ENCODE measurements around the gene RBFOX2.
"Not testable (repeated sequence)": the region's sequence is repeated elsewhere in the genome, so short reads cannot be mapped to it uniquely, and the experiment has no call there.

The RBFOX2 gene

DNA sequence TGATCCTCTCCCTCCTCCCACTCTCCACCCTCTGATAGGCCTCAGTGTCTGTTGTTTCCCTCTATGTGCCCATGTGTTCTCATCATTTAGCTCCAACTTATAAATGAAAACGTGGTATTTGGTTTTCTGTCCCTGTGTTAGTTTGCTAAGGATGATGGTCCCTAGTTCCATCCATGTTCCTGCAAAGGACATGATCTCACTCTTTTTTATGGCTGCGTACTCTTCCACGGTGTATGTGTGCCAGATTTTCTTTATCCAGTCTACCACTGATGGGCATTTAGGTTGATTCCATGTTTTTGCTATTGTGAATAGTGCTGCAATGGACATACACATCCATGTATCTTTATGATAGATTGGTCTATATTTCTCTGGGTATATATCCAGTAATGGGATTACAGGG, 15.9 kb upstream of the RBFOX2 start:
- in situ Hi-C loops (cut with MboI; ENCODE audit: low sequenced_read_pairs): not testable (repeated sequence)

DNA sequence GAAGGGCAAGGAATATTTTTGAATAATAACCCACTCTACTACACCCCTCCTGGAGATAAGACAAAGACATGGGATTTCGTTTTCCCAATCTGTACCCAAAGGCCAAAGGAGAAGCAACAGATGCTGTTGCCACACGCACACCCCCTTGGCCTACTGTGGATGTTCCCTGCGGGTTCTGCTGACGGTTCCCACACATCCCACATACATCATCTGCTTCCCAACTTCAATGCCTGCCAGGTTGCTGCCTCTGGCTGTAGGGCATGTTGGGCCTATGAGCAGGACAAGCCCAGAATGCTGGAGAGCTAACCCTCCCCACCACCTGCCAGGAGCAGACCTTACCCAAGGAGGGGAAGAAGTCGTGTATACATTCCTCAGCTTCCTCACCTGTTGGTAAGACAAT, 13.6 kb upstream of the RBFOX2 start:
- in situ Hi-C loops (cut with MboI; ENCODE audit: low sequenced_read_pairs): no loop called here

DNA sequence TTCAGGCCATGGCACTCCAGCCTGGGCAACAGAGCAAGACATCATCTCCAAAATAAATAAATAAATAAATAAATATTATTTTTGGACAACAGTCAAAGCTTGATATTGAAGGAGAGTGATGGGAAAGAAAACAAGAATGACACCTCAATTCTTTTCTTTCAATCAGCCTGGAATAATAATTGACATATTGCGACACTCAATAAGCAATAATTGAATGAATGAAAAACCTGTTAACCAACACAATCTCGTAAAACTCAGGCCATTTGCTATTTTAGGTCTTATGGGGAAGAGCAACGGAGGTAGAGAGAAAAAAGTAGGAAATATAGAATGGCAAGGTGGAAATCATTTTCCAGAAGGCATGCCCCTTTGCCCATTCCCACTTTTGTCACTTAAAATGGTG, 10.5 kb upstream of the RBFOX2 start:
- in situ Hi-C loops (cut with MboI; ENCODE audit: low sequenced_read_pairs): no loop called here

DNA sequence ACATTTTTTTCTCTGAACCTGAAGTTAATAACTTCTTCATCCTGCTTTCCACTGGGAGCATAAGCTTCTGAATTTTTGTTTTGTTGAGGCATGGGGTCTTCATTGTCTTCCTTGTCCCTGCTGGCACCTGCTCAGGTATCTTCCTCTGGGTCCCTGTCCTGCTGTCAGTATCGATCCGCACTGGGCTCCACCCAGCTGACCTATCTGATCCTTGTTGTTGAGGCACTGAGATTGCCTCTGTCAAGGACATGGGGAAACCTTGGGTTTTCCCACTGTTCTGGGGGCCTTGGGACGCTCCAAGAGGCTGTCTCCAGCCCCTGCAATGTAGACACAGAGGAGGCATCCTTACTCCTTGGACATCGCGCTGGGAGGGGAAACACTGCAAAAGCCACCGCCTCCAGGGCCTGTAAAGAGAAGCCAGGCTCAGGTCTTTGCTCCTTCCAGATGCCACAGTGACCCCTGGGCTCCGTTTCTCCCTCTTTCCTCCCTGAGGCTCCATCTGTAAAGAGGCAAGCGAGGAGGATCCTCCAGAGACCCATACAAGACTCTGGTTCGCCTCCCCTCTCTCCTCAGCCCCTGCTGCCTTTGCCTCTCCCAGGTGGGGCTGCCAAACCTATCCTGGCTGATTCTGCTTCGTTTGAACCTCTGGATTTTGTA, 8.6 kb upstream of the RBFOX2 start:
- in situ Hi-C loops (cut with MboI; ENCODE audit: low sequenced_read_pairs): no loop called here

DNA sequence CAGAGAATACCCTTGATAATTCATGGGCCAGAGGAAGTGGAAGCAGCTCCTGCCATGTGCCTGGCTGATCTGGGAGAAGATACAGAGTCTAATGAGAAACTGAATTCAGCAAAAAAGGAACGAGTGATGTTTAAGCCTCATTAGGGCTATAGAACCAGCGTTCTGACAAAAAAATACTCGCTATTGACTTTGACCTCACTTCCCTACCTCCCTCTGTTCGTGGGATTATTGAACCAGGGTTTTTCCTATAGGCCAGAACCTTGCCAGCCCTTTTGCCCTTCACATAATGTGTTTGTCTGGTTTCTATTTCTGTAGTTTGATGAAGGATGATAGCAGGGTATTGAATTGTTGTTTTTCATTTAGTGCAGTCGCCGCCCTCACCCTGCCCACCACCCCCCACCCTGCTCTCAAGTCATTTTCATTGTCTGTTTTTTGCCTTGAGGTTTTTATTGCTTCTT, 7.6 kb upstream of the RBFOX2 start:
- in situ Hi-C loops (cut with MboI; ENCODE audit: low sequenced_read_pairs): no loop called here

DNA sequence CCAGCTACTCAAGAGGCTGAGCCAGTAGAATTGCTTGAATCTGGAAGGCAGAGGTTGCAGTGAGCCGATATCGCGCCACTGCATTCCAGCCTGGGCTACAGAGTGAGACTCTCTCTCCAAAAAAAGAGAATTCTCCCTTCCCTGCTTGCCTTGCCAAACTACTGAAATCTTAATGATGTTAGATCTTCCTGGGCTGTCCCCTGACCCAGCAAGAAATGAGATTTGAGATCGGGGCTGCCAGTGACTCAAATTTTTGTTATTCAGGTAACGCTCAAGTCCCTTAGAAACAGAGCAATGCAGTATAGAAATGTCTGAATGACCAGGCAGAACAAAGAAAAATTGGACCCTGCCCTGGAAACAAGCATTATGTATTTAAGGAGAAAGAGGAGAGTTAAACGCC, 4.0 kb upstream of the RBFOX2 start:
- in situ Hi-C loops (cut with MboI; ENCODE audit: low sequenced_read_pairs): no loop called here

DNA sequence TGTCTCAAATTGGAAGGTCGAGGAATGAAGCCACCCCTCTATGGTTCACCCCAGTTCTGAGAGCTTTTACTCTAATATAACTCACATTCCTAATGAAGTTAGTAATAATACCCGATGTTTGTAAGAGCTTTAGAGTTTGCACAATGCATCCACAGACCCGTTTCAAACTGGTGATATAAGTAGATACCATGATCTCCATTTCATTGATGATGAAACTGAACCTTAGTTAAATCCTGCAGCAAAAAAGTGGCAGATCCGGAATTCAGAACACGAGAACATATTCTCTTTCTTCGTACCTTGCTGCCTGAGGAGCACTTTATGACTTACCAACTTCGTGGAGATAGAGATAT, 757 bp upstream of the RBFOX2 start:
- in situ Hi-C loops (cut with MboI; ENCODE audit: low sequenced_read_pairs): no loop called here

DNA sequence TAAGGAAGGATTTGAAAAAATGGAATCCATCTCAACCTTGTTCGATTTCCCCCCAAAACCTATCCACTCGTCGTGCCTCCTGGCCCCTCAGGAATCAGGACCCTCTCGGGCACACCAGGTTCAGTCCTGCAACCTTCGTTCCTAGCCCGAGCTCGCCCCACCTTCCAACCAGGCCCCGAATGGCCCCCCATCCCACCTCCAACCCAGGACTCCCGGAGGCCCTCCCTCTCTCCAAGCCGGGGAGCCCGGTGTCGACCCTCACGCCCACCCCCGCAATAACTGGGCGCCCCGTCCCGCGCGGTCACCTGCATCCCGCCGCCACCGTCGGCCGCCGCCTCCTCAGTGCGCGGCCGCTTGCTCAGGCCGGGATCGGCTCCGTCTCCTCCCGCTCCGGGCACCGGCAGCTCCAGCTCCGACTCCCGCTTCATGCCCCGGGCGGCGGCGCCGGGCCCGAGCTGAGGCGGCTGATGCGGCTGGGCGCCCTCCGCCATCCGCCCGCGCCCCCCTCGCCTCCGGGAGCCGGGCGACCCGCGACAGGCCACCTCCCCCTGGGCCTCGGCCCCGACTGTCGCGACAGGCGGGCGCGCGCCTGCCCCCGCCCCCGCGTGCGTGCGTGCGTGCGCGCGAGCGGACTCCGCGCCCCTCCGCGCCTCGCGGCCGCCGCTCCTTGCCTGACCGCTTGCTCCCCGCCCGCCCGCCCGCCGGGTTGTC, 534 bp downstream of the RBFOX2 start:
- in situ Hi-C loops (cut with MboI; ENCODE audit: low sequenced_read_pairs): no loop called here

DNA sequence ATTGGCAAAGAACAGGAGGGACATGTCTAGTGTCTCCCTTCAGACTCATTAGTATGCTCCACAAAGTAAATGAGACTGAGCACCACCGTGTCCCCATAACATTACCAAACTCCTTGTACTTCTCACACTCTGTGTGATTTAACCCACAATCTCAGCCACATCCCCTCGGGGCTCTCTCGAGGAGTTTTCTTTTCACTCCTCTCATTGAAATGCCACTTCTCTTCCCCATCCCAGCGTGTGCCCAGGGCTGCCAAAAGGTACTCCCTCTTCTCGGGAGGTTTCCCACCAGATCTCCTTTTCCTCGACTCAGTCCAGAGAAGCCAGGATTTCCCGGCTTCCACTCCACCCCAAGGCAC, 1.1 kb downstream of the RBFOX2 start:
- in situ Hi-C loops (cut with MboI; ENCODE audit: low sequenced_read_pairs): no loop called here

DNA sequence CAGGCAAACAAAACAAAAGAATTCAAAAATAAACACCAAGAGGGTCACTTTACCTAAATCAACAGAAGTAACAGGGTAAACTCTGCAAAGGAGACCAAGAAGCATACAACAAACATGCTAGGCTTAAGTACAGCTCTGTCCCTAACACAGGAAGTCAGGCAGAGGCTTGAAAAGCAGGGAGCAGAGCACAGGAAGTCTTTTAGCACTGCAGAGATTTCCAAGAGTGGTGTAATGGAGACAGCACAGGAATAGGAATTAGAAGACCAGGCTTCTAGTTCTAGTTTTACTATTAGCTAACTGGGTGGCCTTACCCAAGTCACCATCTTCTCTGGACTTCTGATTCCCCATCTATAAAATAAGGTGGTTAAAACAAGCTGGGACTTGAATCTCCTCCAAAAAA, 1.9 kb downstream of the RBFOX2 start:
- in situ Hi-C loops (cut with MboI; ENCODE audit: low sequenced_read_pairs): no loop called here

DNA sequence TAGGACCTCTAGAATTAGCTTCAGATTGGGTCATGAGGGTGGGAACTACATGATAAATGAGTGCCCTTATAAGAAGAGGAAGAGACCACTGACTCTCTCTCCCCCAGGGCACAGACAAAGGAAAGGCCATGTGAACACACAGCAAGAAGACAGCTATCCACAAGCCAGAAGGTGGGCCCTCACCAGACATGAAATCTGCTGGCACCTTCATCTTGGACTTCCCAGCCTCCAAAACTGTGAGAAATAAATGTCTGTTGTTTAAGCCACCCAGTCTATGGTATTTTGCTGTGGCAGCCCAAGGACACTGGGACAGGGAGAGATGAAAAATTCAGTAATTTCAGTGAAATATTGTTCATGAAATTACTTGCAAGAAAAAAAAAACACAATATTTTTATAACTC, 5.9 kb downstream of the RBFOX2 start:
- in situ Hi-C loops (cut with MboI; ENCODE audit: low sequenced_read_pairs): no loop called here

DNA sequence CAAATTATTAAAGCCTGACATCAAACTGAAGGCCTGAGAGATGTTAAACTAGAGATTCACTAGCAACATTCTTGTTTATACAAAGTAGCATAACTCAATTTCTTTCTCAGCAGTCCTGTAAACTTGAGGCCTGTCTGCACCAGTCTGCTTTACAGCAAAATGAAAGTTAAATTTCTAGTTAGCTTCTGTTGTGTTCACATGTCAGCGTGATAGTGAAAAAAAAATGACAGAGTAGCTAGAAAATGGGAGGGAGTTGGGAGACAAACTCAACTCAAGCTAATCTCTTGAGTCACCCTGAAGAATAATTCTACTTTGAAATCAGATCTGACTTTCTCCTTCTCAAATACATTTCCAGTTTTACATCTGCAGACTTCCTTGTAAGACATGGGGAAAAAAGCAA, 6.5 kb downstream of the RBFOX2 start:
- in situ Hi-C loops (cut with MboI; ENCODE audit: low sequenced_read_pairs): no loop called here

DNA sequence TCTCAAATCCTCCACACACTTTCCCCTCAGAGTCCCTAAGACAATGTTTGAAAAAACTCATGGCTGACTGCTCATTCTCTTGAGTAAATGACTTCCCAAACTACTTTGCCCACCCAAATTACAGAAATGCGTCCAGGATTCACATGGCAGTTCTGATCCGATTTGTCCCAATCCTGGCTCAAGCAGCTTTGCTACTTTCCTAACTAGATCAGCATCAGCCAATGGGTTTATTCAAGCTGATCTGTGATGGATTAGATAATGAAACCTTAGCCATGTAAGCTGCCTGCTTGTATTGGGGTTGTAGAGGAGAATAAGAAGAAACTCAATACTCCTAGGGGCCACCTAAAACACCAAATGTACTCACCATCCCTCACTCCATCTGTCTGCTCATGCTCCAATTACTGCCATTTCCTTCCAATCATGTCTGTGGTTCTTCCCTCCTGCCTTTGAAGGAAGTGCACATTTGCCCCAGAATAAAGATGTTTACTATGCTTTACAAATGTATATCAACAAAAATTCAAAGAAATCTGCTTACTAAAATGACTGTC, 6.9 kb downstream of the RBFOX2 start:
- in situ Hi-C loops (cut with MboI; ENCODE audit: low sequenced_read_pairs): no loop called here

DNA sequence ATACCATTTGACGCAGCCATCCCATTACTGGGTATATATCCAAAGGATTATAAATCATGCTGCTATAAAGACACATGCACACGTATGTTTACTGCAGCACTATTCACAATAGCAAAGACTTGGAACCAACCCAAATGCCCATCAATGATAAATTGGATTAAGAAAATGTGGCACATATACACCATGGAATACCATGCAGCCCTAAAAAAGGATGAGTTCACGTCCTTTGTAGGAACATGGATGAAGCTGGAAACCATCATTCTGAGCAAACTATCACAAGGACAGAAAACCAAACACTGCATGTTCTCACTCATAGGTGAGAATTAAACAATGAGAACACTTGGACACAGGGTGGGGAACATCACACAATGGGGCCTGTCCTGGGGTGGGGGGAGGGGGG, 7.8 kb downstream of the RBFOX2 start:
- in situ Hi-C loops (cut with MboI; ENCODE audit: low sequenced_read_pairs): not testable (repeated sequence)

DNA sequence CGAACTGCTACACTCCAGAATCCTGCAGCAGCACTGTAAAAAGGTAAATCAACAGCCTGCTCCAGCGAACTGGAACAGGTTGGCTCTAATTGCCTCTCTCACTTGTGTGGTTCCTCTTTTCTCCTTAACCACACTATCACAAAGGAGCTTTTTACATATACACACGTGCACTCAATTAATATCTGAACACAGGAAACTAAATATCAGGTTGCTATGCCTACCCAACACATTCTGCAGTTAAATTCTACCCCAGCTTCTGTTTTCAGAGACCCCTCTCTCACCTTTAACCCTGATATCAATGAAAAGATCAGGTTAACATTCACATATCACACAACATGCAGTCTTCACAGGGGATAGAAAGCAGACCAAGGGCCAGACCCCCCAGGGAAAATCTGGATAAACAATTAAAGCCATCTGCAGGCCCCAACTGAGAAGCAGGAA, 11.0 kb downstream of the RBFOX2 start:
- in situ Hi-C loops (cut with MboI; ENCODE audit: low sequenced_read_pairs): no loop called here

DNA sequence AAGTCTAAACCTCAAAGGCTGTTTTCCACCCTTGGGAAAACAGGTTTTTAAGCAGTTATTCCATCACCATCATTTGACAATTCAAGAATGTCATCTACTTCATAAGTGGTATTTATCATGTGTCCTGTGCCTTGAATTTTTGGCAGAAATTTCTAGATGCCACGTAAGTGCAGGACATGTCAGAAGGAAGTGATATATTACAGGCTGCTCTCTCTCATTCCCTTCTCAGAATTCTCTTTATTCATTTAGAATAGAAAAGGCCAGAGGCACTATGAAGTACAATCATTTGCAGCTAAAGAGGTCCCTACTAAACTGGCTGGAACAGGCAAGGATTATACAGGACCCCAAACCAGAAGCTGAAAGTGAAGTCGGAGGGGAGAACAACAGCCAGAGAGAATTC, 11.9 kb downstream of the RBFOX2 start:
- in situ Hi-C loops (cut with MboI; ENCODE audit: low sequenced_read_pairs): no loop called here

DNA sequence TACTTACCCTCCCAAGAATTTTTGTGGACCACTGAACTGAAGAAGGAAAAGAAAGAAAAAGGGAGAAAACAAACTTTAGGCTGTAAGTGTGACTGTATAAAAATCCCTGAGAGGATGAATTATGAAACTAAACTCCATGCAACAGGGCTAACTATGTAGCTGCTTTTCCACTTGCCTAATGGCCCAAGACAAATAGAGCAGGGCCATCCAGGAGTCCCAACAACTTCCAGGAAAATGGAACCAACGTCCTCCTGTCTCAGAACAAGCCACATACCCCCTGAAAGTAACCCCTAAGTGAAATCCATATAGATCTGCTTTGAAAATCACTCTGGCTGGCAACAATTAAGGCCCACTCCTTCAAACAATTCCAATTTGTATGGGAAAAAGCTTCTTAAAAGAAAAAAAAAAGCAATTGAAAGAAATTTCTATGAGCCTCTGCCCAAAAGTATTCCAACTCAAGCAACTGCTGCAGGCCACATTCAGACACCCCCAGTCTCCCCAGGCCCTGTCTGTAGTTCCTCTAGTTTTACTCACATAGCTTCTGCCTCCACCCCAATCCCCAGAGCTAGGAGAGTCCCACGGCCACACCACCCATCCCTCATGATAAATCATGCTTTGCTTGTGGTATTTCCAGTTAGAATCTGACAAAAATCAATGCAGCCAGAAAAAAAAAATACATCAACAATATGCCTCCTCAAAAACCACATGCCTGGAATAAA, 12.7 kb downstream of the RBFOX2 start:
- in situ Hi-C loops (cut with MboI; ENCODE audit: low sequenced_read_pairs): no loop called here

DNA sequence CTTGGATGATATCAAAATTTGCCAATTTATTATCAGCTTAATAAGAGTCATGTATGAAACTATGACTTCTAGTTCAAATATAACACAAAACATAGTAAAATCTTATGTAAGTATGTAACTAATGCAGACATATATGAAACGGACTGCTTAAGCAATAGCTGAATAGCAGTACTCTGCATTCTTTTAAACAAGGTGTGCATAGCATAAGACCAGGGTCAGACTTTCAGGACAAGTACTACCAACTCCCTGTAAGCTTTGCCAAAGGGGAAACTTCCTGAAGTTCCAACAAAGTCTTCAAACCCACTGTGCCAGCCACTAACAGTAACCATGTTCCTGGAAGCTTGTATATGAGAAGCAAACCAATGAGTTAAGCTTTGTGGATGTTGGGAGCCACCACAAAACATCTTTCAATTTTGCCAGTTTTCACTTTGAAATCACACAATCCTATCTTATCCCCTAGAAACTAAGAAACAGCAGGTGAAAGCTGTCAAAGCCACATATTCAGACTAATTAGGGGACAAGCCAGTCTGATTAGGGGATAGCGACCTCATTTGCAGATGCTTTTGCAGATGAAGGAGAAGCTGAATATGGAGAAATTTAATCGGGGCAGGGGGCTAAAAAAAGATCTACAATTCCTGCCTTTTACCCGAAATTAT, 13.3 kb downstream of the RBFOX2 start:
- in situ Hi-C loops (cut with MboI; ENCODE audit: low sequenced_read_pairs): no loop called here

DNA sequence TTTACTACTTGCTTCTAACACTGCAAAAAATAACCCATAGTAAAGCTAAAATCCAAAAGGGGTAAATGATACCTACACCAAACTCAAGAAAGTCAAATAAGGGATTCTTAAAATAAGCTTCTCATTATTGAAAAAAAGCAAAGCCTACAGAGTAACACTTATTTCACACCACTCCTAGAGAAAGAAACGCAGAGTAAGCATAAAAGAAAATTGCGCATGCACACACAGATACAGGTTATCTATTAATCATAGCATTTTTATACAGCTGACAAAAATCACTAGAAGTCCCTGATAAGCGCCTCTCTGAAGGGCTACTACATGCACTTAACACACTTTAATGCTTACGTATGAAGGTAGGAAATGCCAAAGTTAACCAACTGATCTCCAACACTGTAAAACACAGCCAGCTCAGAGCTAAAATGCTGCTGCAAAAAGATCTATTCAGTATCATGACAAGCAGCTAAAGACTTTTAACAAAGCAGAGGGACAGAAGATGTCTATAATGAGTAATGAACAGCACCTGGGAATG, 14.0 kb downstream of the RBFOX2 start:
- in situ Hi-C loops (cut with MboI; ENCODE audit: low sequenced_read_pairs): no loop called here

DNA sequence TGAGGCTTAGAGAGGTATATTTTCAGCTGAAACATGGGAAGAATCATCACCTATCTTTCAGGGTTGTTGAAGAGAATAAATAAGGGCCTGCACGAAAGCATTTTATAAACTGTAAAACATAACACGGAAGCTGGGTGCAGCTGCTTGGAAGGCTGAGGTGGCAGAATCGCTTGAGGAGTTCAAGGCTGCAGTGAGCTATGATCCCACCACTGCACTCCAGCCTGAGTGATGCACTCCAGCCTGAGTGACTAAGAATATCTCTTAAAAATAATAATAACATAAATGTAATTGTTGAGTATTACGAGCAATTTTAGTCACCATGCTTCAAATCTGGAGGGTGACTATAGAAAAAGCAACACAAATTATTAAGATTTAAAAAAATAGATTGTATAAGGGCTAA, 16.3 kb downstream of the RBFOX2 start:
- in situ Hi-C loops (cut with MboI; ENCODE audit: low sequenced_read_pairs): no loop called here

DNA sequence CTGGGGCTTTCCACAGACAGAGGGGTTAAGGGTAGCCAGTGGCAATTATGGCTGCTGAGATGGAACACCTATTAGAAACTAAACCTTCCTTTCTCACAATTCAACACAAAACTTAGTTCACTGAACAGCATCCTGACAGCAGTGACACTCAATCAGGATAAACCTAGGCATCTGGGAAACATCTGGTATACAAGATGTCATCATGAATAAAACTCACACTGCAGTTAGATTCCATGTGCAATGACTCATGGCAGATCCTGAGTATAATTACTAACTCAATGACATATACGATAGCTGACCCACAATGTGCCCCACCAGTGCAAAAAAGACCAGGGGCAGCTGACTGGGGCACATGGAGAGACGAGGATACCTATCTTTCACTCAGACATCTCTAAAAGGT, 17.7 kb downstream of the RBFOX2 start:
- in situ Hi-C loops (cut with MboI; ENCODE audit: low sequenced_read_pairs): no loop called here
